Large intestine (tissue), 3 donors: ENCODE data around the gene ACAP2. TPM values are rescaled to one million over a fixed set of nuclear protein-coding genes. Genes with fewer than 3 reads are reported as not detected.
"Not testable (repeated sequence)": the region's sequence is repeated elsewhere in the genome, so short reads cannot be mapped to it uniquely, and the experiment has no call there.

Experiments
- DNase-seq, 2 donors: peaks; one replicate each; pipeline versions ENCODE4 v3.0.0 to v3.0.0-alpha.2; 2013
- H3K27ac ChIP-seq: one replicate; pipeline ENCODE4 v1.5.1; 2013; ENCODE audit warnings: low read length
- H3K27me3 ChIP-seq: 2 replicates; pipeline ENCODE4 v1.6.1; 2013; ENCODE audit warnings: low read length; ENCODE audit not compliant: control insufficient read depth, insufficient read depth
- H3K36me3 ChIP-seq: 2 replicates; pipeline ENCODE4 v1.6.1; 2013; ENCODE audit warnings: low read length; ENCODE audit not compliant: control insufficient read depth, insufficient read depth
- H3K4me1 ChIP-seq: one replicate; pipeline ENCODE4 v1.6.1; 2013; ENCODE audit warnings: low read length; ENCODE audit not compliant: control insufficient read depth, insufficient read depth
- H3K4me3 ChIP-seq: one replicate; pipeline ENCODE4 v1.5.1; 2013; ENCODE audit warnings: low read length
- H3K9me3 ChIP-seq: one replicate; pipeline ENCODE4 v1.6.1; 2013; ENCODE audit warnings: mild to moderate bottlenecking, low read depth, low read length, moderate library complexity; ENCODE audit not compliant: control insufficient read depth
- WGBS: methylation state at CpG from one replicate; pipeline ENCODE4 v1.1.5; 2013; ENCODE audit warnings: low lambda C conversion rate; ENCODE audit not compliant: insufficient coverage; 5-methylcytosine and 5-hydroxymethylcytosine counted together
- polyA plus RNA-seq: library from polyadenylated mRNA; unstranded; fragments of 120-200 nt; gene quantifications from one replicate; pipeline ENCODE4 v1.2.1, GENCODE V29; 2013

Gene ACAP2
- polyA plus RNA-seq, 1 donor: 33.4 TPM

- H3K27me3 ChIP-seq: no peaks in the 10 kb centered on the region
- no peak overlapping the region for H3K27ac ChIP-seq
- H3K9me3 ChIP-seq: no peaks in the 10 kb centered on the region
- 80% methylated on average over 1 of the region's 16 CpGs for WGBS
- no peak overlapping the region for H3K4me3 ChIP-seq
- peaks cover 6% of the 10 kb centered on the region for H3K36me3 ChIP-seq
- DNase-seq: no peak
- no peaks in the 10 kb centered on the region for H3K4me1 ChIP-seq
Measured at GRCh38 chr3:195356151-195357086, 86.4 kb downstream of the ACAP2 start.

GRCh38 chr3:195354009-195354408 is 88.8 kb downstream of the ACAP2 start:
- not testable (repeated sequence) for H3K27ac ChIP-seq, DNase-seq, H3K4me1 ChIP-seq, H3K4me3 ChIP-seq, H3K36me3 ChIP-seq, H3K27me3 ChIP-seq, H3K9me3 ChIP-seq
- WGBS: no CpG with 5 or more reads among the region's 2 CpGs

DNA sequence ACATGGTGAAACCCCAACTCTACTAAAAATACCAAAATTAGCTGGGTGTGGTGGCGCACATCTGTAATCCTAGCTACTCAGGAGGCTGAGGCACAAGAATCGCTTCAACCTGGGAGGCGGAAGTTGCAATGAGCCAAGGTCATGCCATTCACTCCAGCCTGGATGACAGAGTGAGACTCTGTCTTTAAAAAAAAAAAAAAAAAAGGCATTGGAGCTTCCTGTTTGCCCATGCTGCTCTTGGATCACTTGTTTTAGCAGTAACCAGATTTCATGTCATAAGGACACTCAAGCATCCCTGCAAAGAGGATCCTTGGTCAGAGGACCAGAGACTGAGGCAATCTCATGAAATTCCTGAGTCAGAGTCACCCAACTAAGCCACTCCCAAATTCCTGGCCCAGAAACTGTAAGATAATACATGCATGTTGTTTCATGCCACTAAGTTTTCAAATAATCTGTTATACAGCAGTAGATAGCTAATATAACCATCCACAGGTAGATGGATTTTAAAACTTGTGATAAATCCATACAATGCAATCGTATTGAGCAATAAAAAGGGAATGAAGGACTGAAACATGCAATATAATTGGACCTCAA is 89.8 kb downstream of the ACAP2 start:
- peaks cover 6% of the 10 kb centered on the region for H3K36me3 ChIP-seq
- no peaks in the 10 kb centered on the region for H3K27me3 ChIP-seq
- no peak for DNase-seq
- WGBS: 57% methylated on average over 1 of the region's 4 CpGs
- H3K4me3 ChIP-seq: no peak overlapping the region
- no peaks in the 10 kb centered on the region for H3K4me1 ChIP-seq
- no peak overlapping the region for H3K27ac ChIP-seq
- no peaks in the 10 kb centered on the region for H3K9me3 ChIP-seq

- Histone ChIP-seq H3K4me1 (no peaks in the 10 kb centered on the region), H3K27ac (no peak overlapping the region), H3K4me3 (no peak overlapping the region), H3K36me3 (peaks cover 2% of the 10 kb centered on the region), H3K27me3 (no peaks in the 10 kb centered on the region), H3K9me3 (no peaks in the 10 kb centered on the region)
- 97% methylated on average over 4 of the region's 5 CpGs for WGBS
- DNase-seq: no peak
Measured at GRCh38 chr3:195348426-195349115, 94.2 kb downstream of the ACAP2 start.

- H3K4me3 ChIP-seq: no peak overlapping the region
- no peak overlapping the region for H3K27ac ChIP-seq
- no peaks in the 10 kb centered on the region for H3K4me1 ChIP-seq
- H3K36me3 ChIP-seq: peaks cover 8% of the 10 kb centered on the region
- H3K27me3 ChIP-seq: no peaks in the 10 kb centered on the region
- 100% methylated on average over 1 of the region's 8 CpGs for WGBS
- no peak for DNase-seq
- H3K9me3 ChIP-seq: no peaks in the 10 kb centered on the region
Measured at GRCh38 chr3:195337747-195338146, 105.1 kb downstream of the ACAP2 start.

DNA sequence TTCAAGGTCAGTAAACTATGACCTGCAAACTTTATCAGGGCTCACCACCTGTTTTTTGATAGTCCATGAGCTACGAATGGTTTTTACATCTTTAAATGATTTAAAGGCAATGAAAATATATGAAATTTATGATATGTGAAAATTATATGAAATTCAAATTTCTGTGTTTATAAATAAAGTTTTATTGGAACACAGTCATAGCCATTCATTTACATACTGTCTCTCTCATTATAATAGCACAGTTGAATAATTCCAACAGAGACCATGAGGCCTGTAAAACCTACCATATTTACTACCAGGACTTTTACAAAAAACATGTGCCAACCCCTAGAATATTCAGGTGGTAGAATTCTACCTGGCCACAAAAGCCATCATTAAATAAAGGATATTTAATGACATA is 107.9 kb downstream of the ACAP2 start:
- H3K4me3 ChIP-seq: no peak overlapping the region
- 100% methylated on average over 1 of the region's 1 CpG for WGBS
- H3K27ac ChIP-seq: no peak overlapping the region
- H3K27me3 ChIP-seq: no peaks in the 10 kb centered on the region
- H3K9me3 ChIP-seq: no peaks in the 10 kb centered on the region
- no peaks in the 10 kb centered on the region for H3K4me1 ChIP-seq
- H3K36me3 ChIP-seq: peaks cover 16% of the 10 kb centered on the region
- no peak for DNase-seq

DNA sequence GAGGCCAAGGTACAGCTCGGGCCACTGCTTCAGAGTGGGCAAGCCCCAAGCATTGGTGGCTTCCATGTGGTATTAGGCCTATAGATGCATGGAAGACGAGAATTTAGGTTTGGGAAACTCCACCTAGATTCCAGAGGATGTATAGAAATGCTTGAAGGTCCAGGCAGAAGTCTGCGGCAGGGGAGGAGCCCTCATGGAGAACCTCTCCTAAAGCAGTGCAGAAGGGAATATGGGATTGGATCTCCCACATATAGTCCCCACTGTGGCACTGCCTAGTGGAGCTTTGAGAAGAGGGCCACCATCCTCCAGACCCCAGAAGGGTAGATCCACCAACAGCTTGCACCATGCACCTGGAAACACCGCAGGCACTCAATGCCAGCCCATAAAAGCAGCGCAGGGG is 123.8 kb downstream of the ACAP2 start:
- Histone ChIP-seq H3K27ac (no peak overlapping the region), H3K4me3 (no peak overlapping the region), H3K36me3 (peaks cover 21% of the 10 kb centered on the region), H3K4me1 (no peaks in the 10 kb centered on the region), H3K9me3 (peaks cover 14% of the 10 kb centered on the region), H3K27me3 (no peaks in the 10 kb centered on the region)
- peak in 1 of 2 donors; percentile 6 for DNase-seq
- no CpG with 5 or more reads among the region's 5 CpGs for WGBS

DNA sequence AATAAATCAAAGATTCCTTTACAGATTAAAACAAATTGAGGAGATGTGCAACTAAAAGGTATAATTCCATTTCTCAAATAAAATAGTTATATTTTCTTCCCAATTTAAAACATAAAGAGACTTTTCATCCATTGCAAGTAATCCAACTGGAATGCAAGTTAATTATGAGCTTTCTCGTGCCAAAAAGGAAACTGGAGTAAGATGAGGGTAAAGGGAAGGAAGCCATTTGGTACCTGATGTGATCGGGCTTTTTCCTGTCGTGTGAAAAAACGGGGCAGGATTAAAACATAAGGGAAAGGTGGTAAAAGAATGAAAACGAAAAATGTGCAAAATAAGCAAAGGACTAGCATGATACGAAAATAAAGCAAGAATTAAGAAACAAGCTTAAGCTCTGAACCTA is 130.1 kb downstream of the ACAP2 start:
- Histone ChIP-seq H3K27ac (no peak overlapping the region), H3K9me3 (no peaks in the 10 kb centered on the region)

GRCh38 chr3:195307711-195308110 is 135.1 kb downstream of the ACAP2 start:
- H3K27me3 ChIP-seq: no peaks in the 10 kb centered on the region
- H3K4me3 ChIP-seq: no peak overlapping the region
- no peaks in the 10 kb centered on the region for H3K36me3 ChIP-seq
- no peak overlapping the region for H3K27ac ChIP-seq
- no peaks in the 10 kb centered on the region for H3K9me3 ChIP-seq
- no peaks in the 10 kb centered on the region for H3K4me1 ChIP-seq
- no peak for DNase-seq

More for the DNA sequence above, 130.1 kb downstream of the ACAP2 start:
- Histone ChIP-seq H3K4me1 (no peaks in the 10 kb centered on the region), H3K36me3 (peaks cover under 1% of the 10 kb centered on the region), H3K4me3 (no peak overlapping the region), H3K27me3 (no peaks in the 10 kb centered on the region)
- DNase-seq: no peak
- 93% methylated on average over 6 of the region's 6 CpGs for WGBS

DNA sequence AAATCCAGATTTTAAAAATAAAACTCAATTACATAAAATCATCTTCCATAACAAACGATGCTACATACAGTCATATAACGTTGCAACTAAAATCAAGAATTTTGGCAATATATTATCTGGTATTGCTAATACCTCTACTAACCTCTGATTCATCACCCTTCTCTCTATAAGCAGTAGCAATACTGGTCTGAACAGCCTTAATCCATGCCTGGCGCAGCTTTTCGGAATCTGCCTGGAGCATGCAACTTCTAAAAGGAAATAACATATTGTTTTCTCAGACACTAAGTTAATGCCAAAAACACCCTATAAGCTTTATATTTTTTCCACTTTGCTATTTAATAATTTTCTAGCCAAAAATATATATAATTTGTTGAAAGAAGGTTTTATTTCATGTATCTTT is 136.5 kb downstream of the ACAP2 start:
- DNase-seq: no peak
- no peak overlapping the region for H3K4me3 ChIP-seq
- H3K27ac ChIP-seq: no peak overlapping the region
- 80% methylated on average over 1 of the region's 4 CpGs for WGBS
- H3K27me3 ChIP-seq: no peaks in the 10 kb centered on the region
- no peaks in the 10 kb centered on the region for H3K4me1 ChIP-seq
- peaks cover 6% of the 10 kb centered on the region for H3K36me3 ChIP-seq
- no peaks in the 10 kb centered on the region for H3K9me3 ChIP-seq
